Stimulated activated naive CD4-positive, alpha-beta T cell treated with Interleukin-2 at 50 U/mL for 16 hours (primary cell): ENCODE results near the gene TFR2.

ENCODE experiments used
- DNase-seq: peaks from one replicate; lab custom pipeline; 2025; lab: John Stamatoyannopoulos, UW

Gene TFR2

DNA sequence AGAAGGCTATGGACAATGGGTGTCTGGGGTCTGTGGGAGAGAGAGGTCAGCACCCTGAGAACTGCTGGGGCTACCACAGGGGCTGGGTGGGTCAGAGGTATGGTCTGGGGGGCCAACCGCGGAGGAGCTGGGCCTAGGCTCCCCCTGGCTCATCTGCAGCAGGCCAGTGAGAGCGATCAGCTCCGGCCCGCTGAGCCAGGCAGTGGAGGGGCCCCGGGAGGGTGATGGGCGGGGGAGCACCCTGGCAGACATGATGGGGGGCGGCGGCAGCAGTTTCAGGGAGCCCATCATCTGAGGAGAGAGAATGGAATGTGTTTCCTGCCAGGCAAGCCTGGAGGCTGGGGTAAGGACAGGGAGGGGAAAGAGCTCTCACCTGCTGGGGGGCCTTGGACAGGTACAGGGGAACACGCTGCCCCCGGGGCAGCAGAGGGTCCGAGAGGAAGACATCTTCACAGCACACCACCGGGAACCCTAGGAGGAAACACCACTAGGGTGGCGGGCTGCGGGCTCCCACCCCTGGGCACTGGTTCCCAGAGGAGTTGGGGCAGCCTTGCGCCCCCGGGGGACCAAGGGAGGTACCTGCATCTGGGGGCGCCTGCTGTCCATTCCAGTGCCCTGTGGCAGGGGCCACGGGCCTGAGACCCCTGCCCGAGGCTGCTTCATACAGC is 68.9 kb downstream of the TFR2 start:
- DNase-seq, result no peak

DNA sequence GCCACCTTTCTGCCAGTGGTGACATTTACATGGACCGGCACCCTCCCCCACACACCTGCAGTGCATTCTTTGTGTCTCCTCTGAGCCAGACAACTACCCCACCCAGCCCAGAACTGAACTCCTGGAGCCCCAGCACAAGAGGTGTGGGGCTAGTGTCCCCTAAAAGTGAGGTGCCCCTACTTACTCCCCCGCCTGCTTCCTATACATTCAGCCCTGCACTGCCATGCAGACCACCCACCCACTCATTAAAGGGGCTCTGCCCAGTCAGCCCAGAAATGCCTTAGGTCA is 69.6 kb downstream of the TFR2 start:
- DNase-seq, result no peak

DNA sequence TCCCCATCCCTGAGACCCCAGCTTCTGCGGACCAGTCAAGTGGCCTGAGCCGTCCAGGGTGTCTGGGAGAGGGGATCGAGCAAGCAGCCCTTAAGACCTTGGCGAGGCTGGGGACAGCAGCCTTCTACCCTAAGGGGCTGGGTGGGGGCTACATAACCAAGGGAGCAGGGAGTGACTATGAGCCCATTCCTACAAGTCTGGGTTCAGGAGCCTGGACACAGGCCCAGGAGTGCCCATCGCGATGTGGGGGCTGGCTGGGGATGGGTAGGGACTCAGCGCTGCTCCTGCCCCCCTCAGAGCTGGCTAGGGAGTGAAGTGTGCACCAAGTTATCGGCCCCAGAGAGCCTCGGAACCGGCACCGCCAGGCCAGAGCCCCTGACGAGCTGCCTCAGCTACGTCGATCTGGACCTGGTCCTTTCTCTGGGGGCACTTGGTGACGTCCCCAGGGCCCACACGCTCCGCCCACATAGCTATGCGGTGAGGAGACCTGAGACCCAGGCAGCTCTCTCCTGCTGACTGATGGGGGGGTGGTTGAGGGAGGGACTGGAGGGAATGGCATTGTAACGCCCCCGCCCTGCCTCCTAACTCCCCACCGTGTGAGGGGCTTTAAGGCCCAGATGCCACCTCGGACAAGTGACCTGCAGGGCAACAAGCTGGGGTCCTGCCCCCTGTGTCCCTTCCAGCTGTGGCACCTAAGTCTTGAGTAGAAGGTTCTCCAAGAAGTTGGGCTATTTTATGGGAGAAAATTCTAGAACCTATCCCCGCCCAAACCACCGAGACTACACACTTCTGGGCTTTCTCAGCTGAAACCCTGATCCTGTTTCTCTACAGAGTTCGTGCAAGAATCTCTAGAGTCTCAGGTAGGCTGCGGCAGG is 70.2 kb downstream of the TFR2 start:
- no peak for DNase-seq
